GM12878 (cell line): Measurements from ENCODE around the gene NT5DC3. TPM values are rescaled to one million over a fixed set of nuclear protein-coding genes. Genes with fewer than 3 reads are reported as not detected.
"Not testable (repeated sequence)": the region's sequence is repeated elsewhere in the genome, so short reads cannot be mapped to it uniquely, and the experiment has no call there.

Source experiments
- ATAC-seq: fragments of 200-7000 bp; cut with Tn5 transposase; 3 replicates; pipeline ENCODE4 v1.9.1; 2020; ENCODE audit warnings: mild to moderate bottlenecking, moderate library complexity
- BruUV-seq: library from RNA; stranded (reverse); fragments of 400-500 nt; replicated peaks from 2 replicates; lab custom pipeline; 2021; lab: Mats Ljungman, UMichigan
- CTCF ChIA-PET: fragments of 300-600 bp; sonication (Branson Sonifier 250); formaldehyde crosslinking; extraction: SDS; loops from one replicate; lab custom pipeline; 2021; ENCODE audit warnings: inconsistent platforms; lab: Yijun Ruan, JAX
- POLR2A ChIA-PET: fragments of 350-600 bp; formaldehyde crosslinking; extraction: SDS; loops from one replicate; lab custom pipeline; 2021; ENCODE audit warnings: inconsistent platforms; lab: Charles Lee
- RAD21 ChIA-PET: fragments of 300-600 bp; sonication (Branson Sonifier 250); formaldehyde crosslinking; loops from one replicate; lab custom pipeline; 2023; ENCODE audit warnings: antibody characterized with exemption; ENCODE audit not compliant: unreplicated experiment; lab: Charles Lee
- SMC1A ChIA-PET: fragments of 300-600 bp; sonication (Branson Sonifier 250); formaldehyde crosslinking; loops from one replicate; lab custom pipeline; 2023; ENCODE audit not compliant: unreplicated experiment, uncharacterized antibody; lab: Charles Lee
- DNase-seq: peaks from one replicate; pipeline ENCODE4 v3.0.0-alpha.2; 2011; ENCODE audit warnings: low read depth, low spot score
- FAIRE-seq: peaks from 3 replicates; lab custom pipeline; 2011; peaks lifted over from hg19 to GRCh38; lab: Jason Lieb, UNC
- H2AFZ ChIP-seq: 2 replicates; pipeline ENCODE4 v1.6.0; 2011; ENCODE audit warnings: low read depth, low read length, control low read depth; ENCODE audit not compliant: control insufficient read depth
- H3K27ac ChIP-seq: 2 replicates; pipeline ENCODE4 v1.5.1; 2011; ENCODE audit warnings: control low read depth; ENCODE audit not compliant: control insufficient read depth, insufficient read depth
- H3K27me3 ChIP-seq, 2 experiments: replicated peaks in 1 of 2; 2 replicates each; pipeline versions ENCODE4 v1.6.0 to v1.6.1; 2011; ENCODE audit warnings: low read length in 1 of 2; ENCODE audit not compliant: control insufficient read depth in 2 of 2, insufficient read depth in 2 of 2
- H3K36me3 ChIP-seq, 2 experiments: 2 replicates each; pipeline ENCODE4 v1.5.1; 2011; ENCODE audit warnings: low read length in 1 of 2; ENCODE audit not compliant: control insufficient read depth in 2 of 2, insufficient read depth in 2 of 2
- H3K4me1 ChIP-seq: 2 replicates; pipeline ENCODE4 v1.6.1; 2011; ENCODE audit warnings: mild to moderate bottlenecking, low read length, moderate library complexity, mixed read lengths; ENCODE audit not compliant: control insufficient read depth, insufficient read depth
- H3K4me2 ChIP-seq: 2 replicates; pipeline ENCODE4 v1.6.0; 2011; ENCODE audit warnings: control low read depth; ENCODE audit not compliant: control insufficient read depth, insufficient read depth
- H3K4me3 ChIP-seq: fragments of 200-600 bp; sonication (generic); 2 replicates; pipeline ENCODE4 v1.5.1; 2016
- H3K79me2 ChIP-seq: 2 replicates; pipeline ENCODE4 v1.6.0; 2011; ENCODE audit warnings: low read length; ENCODE audit not compliant: control insufficient read depth, insufficient read depth
- H3K9ac ChIP-seq: 2 replicates; pipeline ENCODE4 v1.8.0; 2011; ENCODE audit warnings: low read length, control low read depth, mixed read lengths; ENCODE audit not compliant: control insufficient read depth, insufficient read depth
- H3K9me3 ChIP-seq: replicated peaks from 3 replicates; pipeline ENCODE4 v1.5.1; 2011; ENCODE audit warnings: mild to moderate bottlenecking, low read length; ENCODE audit not compliant: control insufficient read depth, insufficient read depth
- H4K20me1 ChIP-seq: 2 replicates; pipeline ENCODE4 v1.6.0; 2011; ENCODE audit not compliant: control insufficient read depth, insufficient read depth
- HDAC6 ChIP-seq: fragments of 200-600 bp; sonication (generic); IDR thresholded peaks from one replicate; pipeline ENCODE4 v1.8.0; 2017; ENCODE audit warnings: antibody characterized with exemption; ENCODE audit not compliant: unreplicated experiment
- SRF ChIP-seq, 2 experiments: IDR thresholded peaks; 2 replicates each; pipeline ENCODE4 v1.6.1; 2011; ENCODE audit warnings: low read depth in 2 of 2, low read length in 2 of 2, mild to moderate bottlenecking in 1 of 2, moderate library complexity in 1 of 2
- TCF7 ChIP-seq: IDR thresholded peaks from 2 replicates; pipeline ENCODE4 v1.6.1; 2014; ENCODE audit warnings: antibody characterized with exemption, borderline replicate concordance
- ZNF24 ChIP-seq: fragments of 450-650 bp; IDR thresholded peaks from 2 replicates; pipeline ENCODE4 v1.6.1; 2017; ENCODE audit warnings: antibody characterized with exemption, mild to moderate bottlenecking
- ZNF274 ChIP-seq: IDR thresholded peaks from one replicate; pipeline ENCODE4 v1.8.0; 2011; ENCODE audit not compliant: insufficient read length, insufficient read depth
- WGBS: methylation state at CpG from one replicate; pipeline ENCODE4 v1.1.6; 2016; ENCODE audit warnings: low lambda C conversion rate; ENCODE audit not compliant: insufficient replicate concordance, insufficient coverage; ENCODE audit errors: missing lambda C conversion rate; 5-methylcytosine and 5-hydroxymethylcytosine counted together
- in situ Hi-C: fragments of 300-500 bp; cut with MboI; formaldehyde crosslinking; loops from 9 replicates; pipeline ENCODE4 v1.14.3; 2018; ENCODE audit warnings: mixed read lengths
- intact Hi-C: fragments of 100-400 bp; cut with micrococcal nuclease; formaldehyde crosslinking; loops from one replicate; pipeline ENCODE4 v1.14.2; 2022; ENCODE audit not compliant: unreplicated experiment
- polyA plus RNA-seq, 11 experiments: library from polyadenylated mRNA; depleted of rRNA in 4 of 11; unstranded in 6 of 11; stranded (reverse) in 5 of 11; fragments of >200 nt; fragmentation: Nextera tagmentation in 4 of 11; fragmentation: Illumina TruSeq in 1 of 11; extraction: Ambion mirVana in 4 of 11; extraction: Trizol in 1 of 11; gene quantifications; 1 replicate in 1 of 11; 2 replicates in 10 of 11; pipeline versions ENCODE4 v1.2.1 to v1.2.3, GENCODE V29; 2011 to 2016; ENCODE audit warnings: inconsistent platforms in 2 of 11, missing spikeins in 2 of 11, low read depth in 1 of 11
- total RNA-seq, 4 experiments: library from RNA; depleted of rRNA in 3 of 4; stranded (reverse); fragments of >200 nt in 3 of 4; fragmentation: Illumina TruSeq in 1 of 4; extraction: Trizol in 1 of 4; gene quantifications; 2 replicates each; pipeline versions ENCODE4 v1.2.1 to v1.2.3, GENCODE V29; 2013 to 2021

The NT5DC3 gene
- total and polyA plus RNA-seq, 10 of the 15 experiments (the other 5 are each of a cell fraction or from before 2014, with no cell fraction given): 2.0 to 12.4 (median 5.9) TPM

- Histone ChIP-seq H4K20me1 (no peaks in the 10 kb centered on the region), H3K36me3 (no peaks in the 10 kb centered on the region), H3K9ac (no peak overlapping the region), H3K4me1 (peaks cover 11% of the 10 kb centered on the region), H3K9me3 (no peaks in the 10 kb centered on the region), H3K27ac (no peak overlapping the region), H2AFZ (no peak overlapping the region), H3K27me3 (no peaks in the 10 kb centered on the region), H3K4me3 (no peak overlapping the region), H3K79me2 (peaks cover 4% of the 10 kb centered on the region; the same call in 1 of the 2 replicates), H3K4me2 (no peak overlapping the region)
- BruUV-seq: no TSS peak
- 96% methylated on average over 5 of the region's 5 CpGs for WGBS
- ChIA-PET CTCF (no interaction called here), SMC1A (no interaction called here), RAD21 (no interaction called here), POLR2A (interaction anchor here (1.1 kb wide), 1 partner anchor 43 kb away, joined by 3 read pairs; no protein-coding TSS in a partner anchor)
- DNase-seq (no peak), FAIRE-seq (no peak), ATAC-seq (no peak)
- in situ Hi-C loops: no loop called here
- intact Hi-C loops: no loop called here
- TF ChIP-seq TCF7 (no peak), HDAC6 (no peak), ZNF274 (no peak), ZNF24 (no peak), SRF (IDR thresholded peaks at IDR 0.05; ENCODE audit: low read depth in 2 of 2, low read length in 2 of 2) (no peak)
These were observed 4.7 kb downstream of the NT5DC3 start for GRCh38 chr12:103836345-103836744.

GRCh38 chr12:103835747-103836335, 5.2 kb downstream of the NT5DC3 start:
- SMC1A ChIA-PET: not testable (repeated sequence)

More at GRCh38 chr12:103835747-103836335, 5.2 kb downstream of the NT5DC3 start:
- DNase-seq, H3K27me3 ChIP-seq, RAD21 ChIA-PET, H3K79me2 ChIP-seq, H4K20me1 ChIP-seq, in situ Hi-C loops, BruUV-seq, H3K4me2 ChIP-seq, H3K9ac ChIP-seq, intact Hi-C loops, H3K4me3 ChIP-seq, H3K9me3 ChIP-seq, ATAC-seq, H3K27ac ChIP-seq, FAIRE-seq, H3K36me3 ChIP-seq, H2AFZ ChIP-seq: not testable (repeated sequence)
- peaks cover 11% of the 10 kb centered on the region for H3K4me1 ChIP-seq
- POLR2A ChIA-PET: interaction anchor here (0.6 kb wide), 1 partner anchor 45 kb away, joined by 3 read pairs; no protein-coding TSS in a partner anchor
- CTCF ChIA-PET: interaction anchor here (3.0 kb wide), 1 partner anchor 16 kb away, joined by 14 read pairs; no protein-coding TSS in a partner anchor
- 95% methylated on average over 11 of the region's 11 CpGs for WGBS
